Measurements from ENCODE around the gene SLC22A1. TPM values are rescaled to one million over a fixed set of nuclear protein-coding genes. Genes with fewer than 3 reads are reported as not detected.
A peak's percentile ranks its signal among the peaks of the same experiment; 100 is the strongest.

The SLC22A1 gene
- total and polyA plus RNA-seq, 8 donors, result 0.53 to 2.5 (median 0.83) TPM

DNA sequence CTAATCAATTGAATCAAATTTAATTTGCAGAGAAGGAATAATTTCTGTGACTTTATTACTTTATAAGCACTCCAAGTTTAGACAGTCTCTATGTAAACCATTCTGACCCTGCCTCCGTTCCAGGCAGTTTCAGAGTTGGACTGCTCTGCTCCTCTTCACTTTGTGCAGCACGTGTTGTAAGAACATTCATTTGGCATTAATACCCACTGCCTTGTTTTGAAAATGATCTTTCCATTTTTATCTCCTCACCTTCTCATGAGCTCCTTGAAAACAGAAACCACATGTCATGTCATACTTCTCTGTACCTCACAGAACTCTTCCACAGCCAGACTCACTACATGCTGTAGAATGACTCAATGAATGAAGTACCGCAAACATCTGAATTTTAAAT lies 25.5 kb downstream of the SLC22A1 start:
- H3K4me3 ChIP-seq, result no peak overlapping the region
- no peak for ATAC-seq
- DNase-seq, result no peak
- intact Hi-C loops (cut with DNase I), result no loop called here
- no peak for TF ChIP-seq CTCF (IDR thresholded peaks at IDR 0.05)
- no peaks in the 10 kb centered on the region for H3K9me3 ChIP-seq
- no peaks in the 10 kb centered on the region for H3K27me3 ChIP-seq
- H3K27ac ChIP-seq, result no peak overlapping the region
- no peaks in the 10 kb centered on the region for H3K36me3 ChIP-seq
- FAIRE-seq, result no peak
- 95 to 97% methylated on average over 3 of the region's 3 CpGs for WGBS, 2 donors
- H3K4me1 ChIP-seq, result no peaks in the 10 kb centered on the region

- Histone ChIP-seq H3K4me1 (no peaks in the 10 kb centered on the region), H3K9me3 (no peaks in the 10 kb centered on the region), H3K4me3 (no peak overlapping the region), H3K27me3 (no peaks in the 10 kb centered on the region), H3K27ac (no peak overlapping the region), H3K36me3 (no peaks in the 10 kb centered on the region)
- TF ChIP-seq CTCF (IDR thresholded peaks at IDR 0.05), result no peak
- DNase-seq (no peak), FAIRE-seq (no peak), ATAC-seq (no peak)
- intact Hi-C loops (cut with DNase I), result no loop called here
- WGBS, 2 donors, result 92 to 99% methylated on average over 3 of the region's 3 CpGs
Observed at GRCh38 chr6:160154471-160154870, 32.9 kb downstream of the SLC22A1 start.

- no peaks in the 10 kb centered on the region for H3K9me3 ChIP-seq
- H3K4me1 ChIP-seq, result peaks cover 0 to 6% (median 4%) of the 10 kb centered on the region in 3 donors
- FAIRE-seq, result no peak
- H3K36me3 ChIP-seq, result no peaks in the 10 kb centered on the region
- no peak for ATAC-seq
- H3K27ac ChIP-seq, result no peak overlapping the region
- H3K4me3 ChIP-seq, result no peak overlapping the region
- H3K27me3 ChIP-seq, result no peaks in the 10 kb centered on the region
- intact Hi-C loops (cut with DNase I), result no loop called here
- 77 to 92% methylated on average over 1 of the region's 1 CpG for WGBS, 2 donors
- TF ChIP-seq CTCF (IDR thresholded peaks at IDR 0.05), result no peak
- DNase-seq, result no peak
Observed at GRCh38 chr6:160156842-160157241, 35.2 kb downstream of the SLC22A1 start.

DNA sequence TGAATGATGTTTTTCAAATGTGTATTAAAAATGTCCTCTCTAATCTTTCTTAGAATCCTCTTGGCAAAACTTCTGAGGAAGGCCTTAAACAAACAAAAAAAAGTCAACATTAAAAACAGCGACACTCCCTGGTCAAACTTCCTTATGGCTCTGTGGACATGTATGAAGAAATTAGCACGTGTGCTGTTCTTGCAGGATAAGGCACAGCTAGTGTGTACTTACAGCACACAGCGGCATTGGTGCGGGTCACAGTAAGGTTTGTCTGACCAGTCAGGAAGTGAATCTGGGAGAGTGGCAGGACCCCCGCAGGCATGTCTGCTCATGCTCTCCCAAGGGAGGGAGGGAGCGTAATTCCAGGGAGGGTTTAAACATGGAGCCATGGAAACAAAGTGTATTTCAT lies 38.8 kb downstream of the SLC22A1 start:
- no peaks in the 10 kb centered on the region for H3K27me3 ChIP-seq
- H3K36me3 ChIP-seq, result no peaks in the 10 kb centered on the region
- no peaks in the 10 kb centered on the region for H3K9me3 ChIP-seq
- H3K27ac ChIP-seq, result no peak overlapping the region
- FAIRE-seq (no peak), DNase-seq (peak in 1 of 6 donors; percentile 13), ATAC-seq (peak; percentile 85 to 96 (median 90))
- no peak for TF ChIP-seq CTCF (IDR thresholded peaks at IDR 0.05)
- H3K4me1 ChIP-seq, result peaks cover 0 to 9% (median 4%) of the 10 kb centered on the region in 3 donors
- WGBS, 2 donors, result 33 to 36% methylated on average over 6 of the region's 6 CpGs
- no peak overlapping the region for H3K4me3 ChIP-seq
- intact Hi-C loops (cut with DNase I), result no loop called here

DNA sequence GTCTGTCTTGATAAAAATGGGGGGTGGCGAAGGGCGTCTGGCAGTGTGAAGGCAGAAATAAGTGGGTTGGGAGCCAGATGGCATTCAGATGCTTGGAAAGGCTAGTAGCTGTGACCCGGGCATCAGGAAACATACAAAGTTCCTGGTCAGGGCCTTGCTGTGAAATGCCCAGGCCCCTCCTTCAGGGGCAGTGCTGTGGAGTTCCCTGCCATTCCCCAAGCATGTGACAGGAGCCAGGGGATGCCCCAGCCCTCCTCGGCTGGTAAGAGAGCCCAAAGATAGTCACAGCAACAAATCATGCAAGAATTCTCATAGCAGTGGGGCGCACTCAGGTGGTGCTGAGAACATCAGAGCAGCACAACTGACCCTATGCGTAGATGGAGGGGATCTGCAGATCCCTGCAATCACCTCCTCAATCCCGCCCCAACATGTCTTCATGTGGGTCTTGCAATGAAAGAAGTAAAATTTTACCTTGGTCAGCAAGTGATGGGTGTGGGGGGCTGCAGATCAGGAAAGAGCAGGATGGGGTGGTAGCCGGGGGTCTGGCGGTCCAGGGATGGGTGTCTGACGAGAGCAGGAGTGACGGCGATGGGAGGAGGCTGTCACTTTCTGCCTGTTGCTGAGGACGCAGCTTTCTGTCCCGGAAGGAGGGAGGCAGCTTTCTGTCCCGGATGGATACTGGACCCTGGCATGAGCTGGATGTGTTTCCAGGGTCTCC lies 39.5 kb downstream of the SLC22A1 start:
- ATAC-seq, result peak in 2 of 4 donors; percentile 11 to 30
- H3K36me3 ChIP-seq, result no peaks in the 10 kb centered on the region
- H3K4me1 ChIP-seq, result peaks cover 0 to 9% (median 4%) of the 10 kb centered on the region in 3 donors
- intact Hi-C loops (cut with DNase I), result no loop called here
- peak in 1 of 6 donors; percentile 60 for DNase-seq
- H3K27ac ChIP-seq, result no peak overlapping the region
- no peak overlapping the region for H3K4me3 ChIP-seq
- TF ChIP-seq CTCF (IDR thresholded peaks at IDR 0.05), result no peak
- H3K9me3 ChIP-seq, result no peaks in the 10 kb centered on the region
- no peak for FAIRE-seq
- WGBS, 2 donors, result 87 to 88% methylated on average over 15 of the region's 15 CpGs
- no peaks in the 10 kb centered on the region for H3K27me3 ChIP-seq

Measured in pancreas (tissue), 10 donors.